Measurements from ENCODE around the gene SCO2.
A peak's percentile ranks its signal among the peaks of the same experiment; 100 is the strongest.

Gene SCO2

GRCh38 chr22:50525104-50525857, at the start of gene SCO2:
TSS of gene SCO2 (minus strand) at chr22:50525598. CDS start at chr22:50524411, 1,187 bp downstream.
- TF ChIP-seq CEBPB (IDR thresholded peaks at IDR 0.05), result no peak
- no peak; the same call in 1 of the 2 replicates for TF ChIP-seq NFIC (IDR thresholded peaks at IDR 0.05)
- TF ChIP-seq RAD21 (IDR thresholded peaks at IDR 0.05; ENCODE audit: low read depth), result peak; percentile 36; the same call in 1 of the 2 replicates
- no peak; the same call in 1 of the 2 replicates for TF ChIP-seq CREB1 (IDR thresholded peaks at IDR 0.05; ENCODE audit: low read depth)
- peak; percentile 83 for TF ChIP-seq TAF1 (IDR thresholded peaks at IDR 0.05; ENCODE audit: low read depth)
- TF ChIP-seq USF1 (IDR thresholded peaks at IDR 0.05), result peak; percentile 99
- no peak; the same call in 1 of the 2 replicates for TF ChIP-seq FOXM1 (IDR thresholded peaks at IDR 0.05; ENCODE audit: borderline replicate concordance, low read depth)
- peak; percentile 90 for TF ChIP-seq EGR1 (IDR thresholded peaks at IDR 0.05)
- peak; percentile 28; the same call in 1 of the 2 replicates for TF ChIP-seq EP300 (IDR thresholded peaks at IDR 0.05; ENCODE audit: borderline replicate concordance)
- TF ChIP-seq MAX (IDR thresholded peaks at IDR 0.05), result peak; percentile 74
- no peak; the same call in none of the 2 replicates for TF ChIP-seq TCF12 (IDR thresholded peaks at IDR 0.05; ENCODE audit: low read depth)
- TF ChIP-seq YY1 (IDR thresholded peaks at IDR 0.05; ENCODE audit: low read depth), result peak; percentile 74
- TF ChIP-seq REST (IDR thresholded peaks at IDR 0.05; ENCODE audit: low read depth), result 0 out of 2 replicates have a peak, but pooled peaks have one; percentile 8
- TF ChIP-seq TEAD4 (IDR thresholded peaks at IDR 0.05), result peak; percentile 6; the same call in 1 of the 2 replicates
- TF ChIP-seq ZBTB7A (IDR thresholded peaks at IDR 0.05; ENCODE audit: low read depth), result no peak; the same call in 1 of the 2 replicates

GRCh38 chr22:50574383-50574755, 49.0 kb upstream of the SCO2 start:
- no peak for TF ChIP-seq CEBPB (IDR thresholded peaks at IDR 0.05)
- no peak for TF ChIP-seq FOXM1 (IDR thresholded peaks at IDR 0.05; ENCODE audit: borderline replicate concordance, low read depth)
- TF ChIP-seq USF1 (IDR thresholded peaks at IDR 0.05), result no peak

GRCh38 chr22:50573491-50574382, 48.3 kb upstream of the SCO2 start:
- TF ChIP-seq CEBPB (IDR thresholded peaks at IDR 0.05), result no peak
- no peak for TF ChIP-seq YY1 (IDR thresholded peaks at IDR 0.05; ENCODE audit: low read depth)
- TF ChIP-seq TEAD4 (IDR thresholded peaks at IDR 0.05), result no peak
- TF ChIP-seq USF1 (IDR thresholded peaks at IDR 0.05), result no peak
- TF ChIP-seq REST (IDR thresholded peaks at IDR 0.05; ENCODE audit: low read depth), result no peak
- no peak for TF ChIP-seq EGR1 (IDR thresholded peaks at IDR 0.05)
- no peak for TF ChIP-seq FOXM1 (IDR thresholded peaks at IDR 0.05; ENCODE audit: borderline replicate concordance, low read depth)
- no peak for TF ChIP-seq EP300 (IDR thresholded peaks at IDR 0.05; ENCODE audit: borderline replicate concordance)
- no peak for TF ChIP-seq MAX (IDR thresholded peaks at IDR 0.05)
- no peak for TF ChIP-seq NFIC (IDR thresholded peaks at IDR 0.05)
- no peak for TF ChIP-seq TAF1 (IDR thresholded peaks at IDR 0.05; ENCODE audit: low read depth)

GRCh38 chr22:50572965-50573364, 47.6 kb upstream of the SCO2 start:
- no peak for TF ChIP-seq YY1 (IDR thresholded peaks at IDR 0.05; ENCODE audit: low read depth)
- TF ChIP-seq MAX (IDR thresholded peaks at IDR 0.05), result no peak
- no peak for TF ChIP-seq CEBPB (IDR thresholded peaks at IDR 0.05)
- TF ChIP-seq REST (IDR thresholded peaks at IDR 0.05; ENCODE audit: low read depth), result no peak
- TF ChIP-seq TAF1 (IDR thresholded peaks at IDR 0.05; ENCODE audit: low read depth), result no peak
- no peak for TF ChIP-seq TCF12 (IDR thresholded peaks at IDR 0.05; ENCODE audit: low read depth)
- TF ChIP-seq RAD21 (IDR thresholded peaks at IDR 0.05; ENCODE audit: low read depth), result no peak
- TF ChIP-seq ZBTB7A (IDR thresholded peaks at IDR 0.05; ENCODE audit: low read depth), result no peak
- TF ChIP-seq NFIC (IDR thresholded peaks at IDR 0.05), result no peak
- TF ChIP-seq FOXM1 (IDR thresholded peaks at IDR 0.05; ENCODE audit: borderline replicate concordance, low read depth), result no peak
- TF ChIP-seq TEAD4 (IDR thresholded peaks at IDR 0.05), result no peak
- TF ChIP-seq CREB1 (IDR thresholded peaks at IDR 0.05; ENCODE audit: low read depth), result no peak

Data from Ishikawa (cell line).